ENCODE measurements around the gene LDLRAD2.

Gene LDLRAD2

GRCh38 chr1:21860971-21861370, 48.9 kb downstream of the LDLRAD2 start:
- DNase-seq (ENCODE audit: low spot score): no peak

- DNase-seq (ENCODE audit: low spot score): peak; percentile 52
Measured at GRCh38 chr1:21861602-21862429, 49.8 kb downstream of the LDLRAD2 start.

DNA sequence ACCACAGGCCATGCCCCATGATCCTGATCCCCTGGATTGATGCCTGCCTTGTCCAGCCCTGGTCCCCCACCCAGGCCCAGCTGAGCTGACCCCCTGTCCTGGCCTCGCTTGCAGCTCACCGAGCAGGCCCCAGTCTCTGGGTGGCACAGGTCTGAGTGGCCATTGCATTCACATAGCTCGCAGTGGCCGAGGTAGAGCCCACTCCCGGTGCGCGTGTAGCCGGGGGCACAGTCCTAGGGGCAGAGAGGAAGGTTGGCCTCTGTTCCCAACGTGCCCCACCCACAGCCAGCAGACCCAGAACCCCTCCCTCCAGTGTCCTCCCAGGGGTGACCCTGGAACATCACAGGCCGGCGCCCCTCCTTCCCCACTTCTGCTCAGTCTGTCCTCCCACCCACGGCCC, 51.9 kb downstream of the LDLRAD2 start:
- no peak for DNase-seq (ENCODE audit: low spot score)

DNA sequence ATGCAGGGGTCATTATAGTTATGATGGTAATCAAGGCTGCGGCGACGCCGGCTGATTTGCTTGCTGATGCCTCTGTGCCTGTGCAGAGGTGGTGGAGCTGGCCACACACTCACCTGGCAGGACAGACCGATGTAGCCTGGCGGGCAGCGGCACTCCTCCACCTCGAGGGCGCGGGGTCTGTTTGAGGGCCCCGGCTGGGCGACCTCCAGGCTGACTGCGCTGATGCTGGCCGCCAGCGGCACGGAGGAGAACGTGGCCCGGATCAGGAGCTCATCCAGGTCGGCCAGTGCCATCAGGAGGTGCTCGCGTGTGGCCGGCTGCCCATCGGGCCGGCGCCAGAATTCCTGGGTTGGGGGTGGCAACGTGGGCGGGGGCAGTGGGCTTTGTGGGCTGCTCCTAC, 52.7 kb downstream of the LDLRAD2 start:
- no peak for DNase-seq (ENCODE audit: low spot score)

DNA sequence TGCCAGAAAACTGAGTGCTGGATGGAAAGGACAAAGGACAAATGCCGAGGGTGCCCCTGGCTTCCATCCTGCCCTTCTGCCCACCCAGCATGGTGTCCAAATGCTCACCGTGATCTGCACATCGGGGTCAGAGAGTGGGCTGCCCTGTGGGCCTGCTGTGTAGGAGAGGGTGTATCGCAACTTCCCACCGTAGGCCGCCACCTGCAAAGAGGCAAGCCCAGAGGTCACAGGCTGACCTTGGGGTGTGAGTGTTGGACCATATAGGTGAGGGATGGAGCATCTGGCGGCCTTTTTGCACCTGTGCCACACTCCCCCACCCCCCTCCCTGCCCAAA, 53.5 kb downstream of the LDLRAD2 start:
- DNase-seq (ENCODE audit: low spot score): no peak

DNA sequence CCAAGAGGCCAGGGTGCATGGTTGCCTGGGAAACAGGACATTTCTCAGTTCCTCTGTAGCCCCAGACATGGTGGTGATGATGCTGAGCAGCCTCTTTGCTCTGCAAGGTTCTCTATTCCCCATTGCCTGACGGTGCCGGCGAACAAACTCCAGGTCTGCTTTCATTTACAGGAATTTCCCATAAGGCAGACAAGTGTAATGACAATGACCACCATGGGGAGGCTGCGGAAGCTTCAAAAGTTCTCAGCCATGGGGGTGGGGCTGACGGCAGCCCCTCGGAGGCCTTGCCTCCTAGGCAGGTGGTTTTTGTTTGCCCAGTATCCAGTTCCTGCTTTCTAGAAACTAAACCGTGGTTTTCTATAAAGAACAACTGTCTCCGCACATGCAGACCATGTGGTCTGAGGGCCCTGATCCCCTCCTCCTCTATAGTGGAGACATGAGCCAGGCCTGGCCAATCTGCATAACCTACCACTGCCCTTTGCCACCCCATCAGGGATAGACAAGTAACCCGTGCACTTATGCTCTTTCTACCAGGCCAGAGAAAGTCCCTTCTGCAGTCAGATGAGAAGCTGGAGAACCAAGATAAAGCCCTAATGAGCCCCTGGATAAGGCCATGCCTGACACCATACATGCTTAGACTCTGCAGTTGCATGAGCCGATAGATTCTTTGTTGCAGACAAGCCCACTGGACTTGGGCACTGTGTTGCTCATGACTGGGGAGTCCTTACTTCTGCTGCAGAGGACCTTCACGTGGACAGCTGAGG, 54.1 kb downstream of the LDLRAD2 start:
- no peak for DNase-seq (ENCODE audit: low spot score)

DNA sequence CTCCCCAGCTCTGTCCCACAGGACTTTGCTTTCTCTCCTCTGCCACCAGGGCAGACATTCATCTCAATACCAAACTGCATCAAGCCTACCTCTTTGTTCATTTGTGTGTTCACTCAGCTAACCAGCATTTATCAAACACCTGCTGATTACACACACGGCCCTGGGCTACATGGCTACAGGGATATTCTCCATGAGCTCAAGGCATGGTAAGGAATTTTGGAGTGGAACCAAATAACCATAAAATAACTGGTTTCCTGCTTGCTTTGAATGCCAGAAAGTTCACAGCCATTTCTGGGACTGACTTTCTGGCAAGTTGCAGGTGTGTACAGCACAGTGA, 54.6 kb downstream of the LDLRAD2 start:
- DNase-seq (ENCODE audit: low spot score): no peak

DNA sequence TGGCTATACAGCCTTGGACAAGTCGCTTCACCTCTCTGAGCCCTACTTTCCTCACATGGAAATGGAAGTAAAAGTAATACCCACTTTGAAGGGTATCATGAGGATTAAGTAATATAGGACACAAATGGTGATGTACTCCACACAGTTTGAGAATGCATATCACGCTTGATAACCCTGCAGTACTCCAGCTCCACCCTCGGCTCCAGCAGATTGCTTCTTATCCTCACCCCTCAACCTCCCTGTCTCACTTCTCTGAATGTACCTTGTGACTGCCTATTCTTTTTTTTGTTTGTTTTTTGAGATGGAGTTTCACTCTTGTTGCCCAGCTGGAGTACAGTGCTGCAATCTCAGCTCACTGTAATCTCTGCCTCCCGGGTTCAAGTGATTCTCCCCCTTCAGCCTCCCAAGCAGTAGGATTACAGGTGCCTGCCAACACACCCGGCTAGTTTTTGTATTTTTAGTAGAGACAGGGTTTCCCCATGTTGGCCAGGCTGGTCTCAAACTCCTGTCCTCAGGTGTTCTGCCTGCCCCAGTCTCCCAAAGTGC, 55.5 kb downstream of the LDLRAD2 start:
- DNase-seq (ENCODE audit: low spot score): no peak

- no peak for DNase-seq (ENCODE audit: low spot score)
Measured at GRCh38 chr1:21868482-21868881, 56.4 kb downstream of the LDLRAD2 start.

GRCh38 chr1:21868941-21869454, 56.9 kb downstream of the LDLRAD2 start:
- no peak for DNase-seq (ENCODE audit: low spot score)

GRCh38 chr1:21869620-21870121, 57.6 kb downstream of the LDLRAD2 start:
- peak; percentile 96 for DNase-seq (ENCODE audit: low spot score)

DNA sequence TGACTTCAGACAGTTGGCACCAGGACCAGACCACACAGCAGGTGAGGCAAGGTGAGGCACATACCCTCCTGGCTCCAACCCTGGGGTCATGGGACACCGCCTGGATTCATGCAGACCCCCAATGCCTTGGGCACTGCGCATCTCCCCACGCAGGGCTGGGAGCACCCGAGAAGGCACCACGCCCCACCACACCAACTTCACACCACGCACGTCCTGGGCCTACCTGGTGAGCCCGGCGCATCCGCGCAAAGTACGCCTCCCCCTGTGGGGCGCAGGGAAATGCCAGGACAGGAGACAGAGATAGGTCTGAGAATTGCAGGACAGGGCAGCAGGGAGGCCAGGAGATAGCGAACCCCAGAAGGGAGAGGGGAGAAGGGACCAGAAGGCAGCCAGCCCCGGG, 58.5 kb downstream of the LDLRAD2 start:
- DNase-seq (ENCODE audit: low spot score): no peak

- DNase-seq (ENCODE audit: low spot score): no peak
Measured at GRCh38 chr1:21871943-21872342, 59.9 kb downstream of the LDLRAD2 start.

DNA sequence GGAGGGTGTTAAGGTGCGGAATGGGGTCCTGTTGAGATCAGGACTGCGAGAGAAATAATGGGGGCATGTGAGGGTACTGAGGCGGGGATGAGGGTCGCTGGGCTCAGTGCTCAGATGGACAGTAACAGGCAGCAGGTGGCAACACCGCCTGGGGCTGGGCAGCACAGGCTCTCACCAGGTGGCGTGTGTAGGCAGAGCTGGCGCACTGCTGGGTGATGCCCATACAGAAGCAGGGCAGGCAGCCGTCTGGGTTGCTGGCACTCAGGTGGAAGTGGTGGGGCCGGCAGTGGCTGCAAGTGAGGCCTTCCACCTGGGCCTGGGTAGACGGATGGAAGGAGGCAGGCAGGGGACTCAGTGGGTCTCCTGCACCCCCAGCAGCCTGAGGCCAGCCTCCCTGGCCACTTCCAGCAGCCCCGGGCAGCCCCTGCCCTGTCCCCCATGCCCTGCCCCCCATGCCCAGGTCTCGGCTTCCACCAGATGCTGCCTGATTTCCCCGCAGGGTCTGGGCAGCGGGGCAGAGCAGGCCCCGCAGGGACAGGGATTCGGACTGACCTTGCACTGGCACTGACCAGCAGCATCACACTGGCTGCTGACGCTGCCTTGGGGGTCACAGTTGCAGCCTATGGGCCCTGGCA, 60.5 kb downstream of the LDLRAD2 start:
- no peak for DNase-seq (ENCODE audit: low spot score)

DNA sequence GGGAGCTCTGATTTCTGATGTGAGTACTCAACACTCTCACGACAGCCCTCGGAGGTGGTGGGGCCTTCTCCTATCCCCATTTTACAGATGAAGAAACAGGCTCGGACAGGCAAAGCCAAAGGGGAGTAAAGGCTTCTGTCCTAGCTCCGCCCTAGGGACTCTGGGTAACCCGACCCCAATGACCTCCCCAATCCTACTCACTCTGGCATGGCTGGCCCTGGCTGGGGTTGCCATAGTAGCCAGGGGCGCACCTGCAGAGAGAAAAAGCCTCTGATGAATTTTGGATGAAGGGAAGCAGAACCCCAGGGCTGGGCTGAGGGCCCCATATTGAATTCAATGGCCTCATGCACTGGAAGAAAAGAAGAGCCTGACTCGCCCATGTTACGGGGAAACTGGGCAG, 61.1 kb downstream of the LDLRAD2 start:
- DNase-seq (ENCODE audit: low spot score): no peak

- no peak for DNase-seq (ENCODE audit: low spot score)
Measured at GRCh38 chr1:21873761-21874160, 61.7 kb downstream of the LDLRAD2 start.

GRCh38 chr1:21874328-21874727, 62.3 kb downstream of the LDLRAD2 start:
- DNase-seq (ENCODE audit: low spot score): no peak

All from GM03348 (cell line).